Endometrial microvascular endothelial cells (primary cell): ENCODE results near the gene BRD1. TPM values are rescaled to one million over a fixed set of nuclear protein-coding genes. Genes with fewer than 3 reads are reported as not detected.

ENCODE experiments used
- in situ Hi-C: cut with HindIII; loops from 2 replicates; pipeline ENCODE4 v1.10.0; 2017; ENCODE audit warnings: low sequenced_read_pairs, low pct_unique_long_range_greater_than_20kb; ENCODE audit errors: inconsistent ontology term
- total RNA-seq: library from RNA; depleted of rRNA; stranded (reverse); fragments of >200 nt; gene quantifications from one replicate; pipeline ENCODE4 v1.2.3, GENCODE V29; 2015; ENCODE audit errors: inconsistent ontology term

BRD1 gene
- total RNA-seq, 1 donor from 2014 or later: 16.1 TPM

- in situ Hi-C loops: no loop called here
These were observed 100.3 kb downstream of the BRD1 start for GRCh38 chr22:49727191-49727880.

GRCh38 chr22:49726701-49727101, 101.0 kb downstream of the BRD1 start:
- in situ Hi-C loops: no loop called here

- in situ Hi-C loops: no loop called here
These were observed 101.5 kb downstream of the BRD1 start for GRCh38 chr22:49726022-49726681.

- in situ Hi-C loops: no loop called here
These were observed 102.2 kb downstream of the BRD1 start for GRCh38 chr22:49725516-49725915.

GRCh38 chr22:49724893-49725489, 102.7 kb downstream of the BRD1 start:
- in situ Hi-C loops: no loop called here

GRCh38 chr22:49724030-49724892, 103.4 kb downstream of the BRD1 start:
- in situ Hi-C loops: no loop called here

- in situ Hi-C loops: no loop called here
These were observed 104.1 kb downstream of the BRD1 start for GRCh38 chr22:49723478-49724029.

Other genes starting within 250 kb of the BRD1 start
- gene ZBED4, start 26.0 kb upstream of the BRD1 start, total RNA-seq: 13.1 TPM
- 20.1 TPM for gene ALG12, start 90.6 kb upstream of the BRD1 start, total RNA-seq
- gene CRELD2, start 90.8 kb upstream of the BRD1 start, total RNA-seq: 55.8 TPM
- gene PIM3, start 132.9 kb upstream of the BRD1 start, total RNA-seq: 45.4 TPM
- not detected for gene IL17REL, start 184.9 kb upstream of the BRD1 start, total RNA-seq
- not detected for gene TTLL8, start 230.4 kb upstream of the BRD1 start, total RNA-seq